K562 (cell line): ENCODE data around the gene DPYSL3.

Experiments
- BMI1 ChIP-seq: fragments of 150-350 bp; IDR thresholded peaks from 2 replicates; pipeline ENCODE4 v1.6.1; 2014; ENCODE audit warnings: low read length
- ESRRA ChIP-seq: fragments of 450-650 bp; IDR thresholded peaks from 2 replicates; pipeline ENCODE4 v1.6.1; 2014; ENCODE audit warnings: low read depth, mild to moderate bottlenecking, moderate library complexity, borderline replicate concordance
- EZH2 ChIP-seq: IDR thresholded peaks from 2 replicates; pipeline ENCODE4 v1.6.1; 2012; ENCODE audit warnings: low read depth, mild to moderate bottlenecking, inconsistent platforms, low read length, borderline replicate concordance
- HMG20A ChIP-seq: fragments of 450-650 bp; formaldehyde crosslinking; conservative IDR thresholded peaks from 2 replicates; pipeline ENCODE4 v1.4.0; 2020; ENCODE audit warnings: mild to moderate bottlenecking, mixed read lengths
- MYC ChIP-seq, 2 experiments: fragments of 250-450 bp in 1 of 2; sonication (Bioruptor Pico) in 1 of 2; IDR thresholded peaks; 2 replicates each; pipeline versions ENCODE4 v1.5.1 to v1.6.1; 2012 to 2021; ENCODE audit warnings: low read depth in 2 of 2, borderline replicate concordance in 1 of 2, improper control_type of control experiment in 1 of 2, low read length in 1 of 2, mild to moderate bottlenecking in 1 of 2, moderate library complexity in 1 of 2
- POLR2A ChIP-seq: fragments of 450-650 bp; conservative IDR thresholded peaks from 2 replicates; pipeline ENCODE4 v1.6.1; 2016
- ZFX ChIP-seq: sonication (generic); formaldehyde crosslinking; IDR thresholded peaks from 2 replicates; pipeline ENCODE4 v1.8.0; 2022; ENCODE audit warnings: mild to moderate bottlenecking, missing genetic modification reagents, moderate library complexity
- ZNF561 ChIP-seq: fragments of 450-650 bp; formaldehyde crosslinking; conservative IDR thresholded peaks from 2 replicates; pipeline ENCODE4 v1.4.0; 2020; ENCODE audit warnings: mild to moderate bottlenecking, moderate library complexity
- TF ChIP-seq, protein P1 (sequence below), 3 experiments: IDR thresholded peaks in 2 of 3; conservative IDR thresholded peaks in 1 of 3; 2 replicates each; pipeline ENCODE4 v1.5.1; 2011 to 2012; ENCODE audit warnings: low read length in 3 of 3, mild to moderate bottlenecking in 3 of 3, control low read depth in 2 of 3, improper control_type of control experiment in 1 of 3, inconsistent platforms in 1 of 3, low read depth in 1 of 3, mixed read lengths in 1 of 3, moderate library complexity in 1 of 3; ENCODE audit not compliant: insufficient read depth in 2 of 3

DNA sequence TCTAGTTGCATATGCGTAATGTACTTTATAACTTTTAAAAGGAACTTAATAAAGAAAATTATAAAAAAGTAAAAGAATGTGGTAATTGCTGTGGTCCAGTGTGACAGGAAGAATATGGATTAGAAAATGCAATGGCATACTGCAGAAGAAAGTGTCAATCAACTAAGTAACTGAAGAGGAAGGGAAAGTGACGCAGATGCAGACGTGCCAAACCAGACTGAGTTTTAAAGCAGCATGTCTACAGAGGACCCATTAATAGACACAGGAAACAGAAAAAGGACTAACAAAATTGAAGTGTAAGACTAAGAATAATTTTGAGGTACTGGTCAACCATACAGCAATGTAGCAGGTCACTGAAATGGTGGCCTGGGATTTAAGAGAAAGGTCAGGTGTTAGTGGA lies 73.3 kb downstream of the DPYSL3 start:
- TF ChIP-seq BMI1 (no peak), ZFX (CRISPR knock-in tag) (no peak), EZH2 (no peak), ESRRA (no peak), ZNF561 (no peak), POLR2A (no peak), HMG20A (no peak), MYC (IDR thresholded peaks at IDR 0.05; ENCODE audit: low read depth, low read length) (no peak), MYC (CRISPR knock-in tag; IDR thresholded peaks at IDR 0.05; ENCODE audit: borderline replicate concordance, low read depth) (no peak)
- TF ChIP-seq, protein P1, sequence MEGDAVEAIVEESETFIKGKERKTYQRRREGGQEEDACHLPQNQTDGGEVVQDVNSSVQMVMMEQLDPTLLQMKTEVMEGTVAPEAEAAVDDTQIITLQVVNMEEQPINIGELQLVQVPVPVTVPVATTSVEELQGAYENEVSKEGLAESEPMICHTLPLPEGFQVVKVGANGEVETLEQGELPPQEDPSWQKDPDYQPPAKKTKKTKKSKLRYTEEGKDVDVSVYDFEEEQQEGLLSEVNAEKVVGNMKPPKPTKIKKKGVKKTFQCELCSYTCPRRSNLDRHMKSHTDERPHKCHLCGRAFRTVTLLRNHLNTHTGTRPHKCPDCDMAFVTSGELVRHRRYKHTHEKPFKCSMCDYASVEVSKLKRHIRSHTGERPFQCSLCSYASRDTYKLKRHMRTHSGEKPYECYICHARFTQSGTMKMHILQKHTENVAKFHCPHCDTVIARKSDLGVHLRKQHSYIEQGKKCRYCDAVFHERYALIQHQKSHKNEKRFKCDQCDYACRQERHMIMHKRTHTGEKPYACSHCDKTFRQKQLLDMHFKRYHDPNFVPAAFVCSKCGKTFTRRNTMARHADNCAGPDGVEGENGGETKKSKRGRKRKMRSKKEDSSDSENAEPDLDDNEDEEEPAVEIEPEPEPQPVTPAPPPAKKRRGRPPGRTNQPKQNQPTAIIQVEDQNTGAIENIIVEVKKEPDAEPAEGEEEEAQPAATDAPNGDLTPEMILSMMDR (IDR thresholded peaks at IDR 0.05 in 2 of 3, conservative IDR thresholded peaks at IDR 0.05 in 1 of 3; ENCODE audit: insufficient read depth in 2 of 3, low read depth in 1 of 3, low read length in 3 of 3), result no peak
